GM12878 (cell line): ENCODE measurements around the gene CDC25C. TPM values are rescaled to one million over a fixed set of nuclear protein-coding genes. Genes with fewer than 3 reads are reported as not detected.

ENCODE experiments used
- ATAC-seq: fragments of 200-7000 bp; cut with Tn5 transposase; 3 replicates; pipeline ENCODE4 v1.9.1; 2020; ENCODE audit warnings: mild to moderate bottlenecking, moderate library complexity
- BruUV-seq: library from RNA; stranded (reverse); fragments of 400-500 nt; replicated peaks from 2 replicates; lab custom pipeline; 2021; lab: Mats Ljungman, UMichigan
- CTCF ChIA-PET: fragments of 300-600 bp; sonication (Branson Sonifier 250); formaldehyde crosslinking; extraction: SDS; loops from one replicate; lab custom pipeline; 2021; ENCODE audit warnings: inconsistent platforms; lab: Yijun Ruan, JAX
- POLR2A ChIA-PET: fragments of 350-600 bp; formaldehyde crosslinking; extraction: SDS; loops from one replicate; lab custom pipeline; 2021; ENCODE audit warnings: inconsistent platforms; lab: Charles Lee
- RAD21 ChIA-PET: fragments of 300-600 bp; sonication (Branson Sonifier 250); formaldehyde crosslinking; loops from one replicate; lab custom pipeline; 2023; ENCODE audit warnings: antibody characterized with exemption; ENCODE audit not compliant: unreplicated experiment; lab: Charles Lee
- SMC1A ChIA-PET: fragments of 300-600 bp; sonication (Branson Sonifier 250); formaldehyde crosslinking; loops from one replicate; lab custom pipeline; 2023; ENCODE audit not compliant: unreplicated experiment, uncharacterized antibody; lab: Charles Lee
- DNase-seq: peaks from one replicate; pipeline ENCODE4 v3.0.0-alpha.2; 2011; ENCODE audit warnings: low read depth, low spot score
- FAIRE-seq: peaks from 3 replicates; lab custom pipeline; 2011; peaks lifted over from hg19 to GRCh38; lab: Jason Lieb, UNC
- H2AFZ ChIP-seq: 2 replicates; pipeline ENCODE4 v1.6.0; 2011; ENCODE audit warnings: low read depth, low read length, control low read depth; ENCODE audit not compliant: control insufficient read depth
- H3K27ac ChIP-seq: 2 replicates; pipeline ENCODE4 v1.5.1; 2011; ENCODE audit warnings: control low read depth; ENCODE audit not compliant: control insufficient read depth, insufficient read depth
- H3K27me3 ChIP-seq, 2 experiments: replicated peaks in 1 of 2; 2 replicates each; pipeline versions ENCODE4 v1.6.0 to v1.6.1; 2011; ENCODE audit warnings: low read length in 1 of 2; ENCODE audit not compliant: control insufficient read depth in 2 of 2, insufficient read depth in 2 of 2
- H3K36me3 ChIP-seq, 2 experiments: 2 replicates each; pipeline ENCODE4 v1.5.1; 2011; ENCODE audit warnings: low read length in 1 of 2; ENCODE audit not compliant: control insufficient read depth in 2 of 2, insufficient read depth in 2 of 2
- H3K4me1 ChIP-seq: 2 replicates; pipeline ENCODE4 v1.6.1; 2011; ENCODE audit warnings: mild to moderate bottlenecking, low read length, moderate library complexity, mixed read lengths; ENCODE audit not compliant: control insufficient read depth, insufficient read depth
- H3K4me2 ChIP-seq: 2 replicates; pipeline ENCODE4 v1.6.0; 2011; ENCODE audit warnings: control low read depth; ENCODE audit not compliant: control insufficient read depth, insufficient read depth
- H3K4me3 ChIP-seq: fragments of 200-600 bp; sonication (generic); 2 replicates; pipeline ENCODE4 v1.5.1; 2016
- H3K79me2 ChIP-seq: 2 replicates; pipeline ENCODE4 v1.6.0; 2011; ENCODE audit warnings: low read length; ENCODE audit not compliant: control insufficient read depth, insufficient read depth
- H3K9ac ChIP-seq: 2 replicates; pipeline ENCODE4 v1.8.0; 2011; ENCODE audit warnings: low read length, control low read depth, mixed read lengths; ENCODE audit not compliant: control insufficient read depth, insufficient read depth
- H3K9me3 ChIP-seq: replicated peaks from 3 replicates; pipeline ENCODE4 v1.5.1; 2011; ENCODE audit warnings: mild to moderate bottlenecking, low read length; ENCODE audit not compliant: control insufficient read depth, insufficient read depth
- H4K20me1 ChIP-seq: 2 replicates; pipeline ENCODE4 v1.6.0; 2011; ENCODE audit not compliant: control insufficient read depth, insufficient read depth
- CBX3 ChIP-seq: fragments of 200-600 bp; sonication (generic); IDR thresholded peaks from 2 replicates; pipeline ENCODE4 v1.6.1; 2016; ENCODE audit warnings: low read depth, borderline replicate concordance
- CREB1 ChIP-seq: IDR thresholded peaks from 2 replicates; pipeline ENCODE4 v1.6.1; 2012; ENCODE audit warnings: low read depth, mild to moderate bottlenecking, inconsistent platforms
- EGR1 ChIP-seq, 2 experiments: IDR thresholded peaks; 1 replicate in 1 of 2; 2 replicates in 1 of 2; pipeline ENCODE4 v1.6.1; 2011 to 2012; ENCODE audit warnings: low read depth in 2 of 2, low read length in 2 of 2, borderline replicate concordance in 1 of 2, mild to moderate bottlenecking in 1 of 2, moderate library complexity in 1 of 2
- FOXK2 ChIP-seq: fragments of 450-650 bp; IDR thresholded peaks from 2 replicates; pipeline ENCODE4 v1.6.1; 2017; ENCODE audit warnings: mild to moderate bottlenecking, moderate library complexity
- MYC ChIP-seq: IDR thresholded peaks from 2 replicates; pipeline ENCODE4 v1.6.1; 2011; ENCODE audit warnings: mild to moderate bottlenecking, low read length, moderate library complexity, inconsistent platforms; ENCODE audit not compliant: insufficient read depth, insufficient replicate concordance, insufficient read length, severe bottlenecking
- NR2C1 ChIP-seq: fragments of 450-650 bp; IDR thresholded peaks from 2 replicates; pipeline ENCODE4 v1.6.1; 2017; ENCODE audit warnings: antibody characterized with exemption, mild to moderate bottlenecking, moderate library complexity
- NR2C2 ChIP-seq: IDR thresholded peaks from 2 replicates; pipeline ENCODE4 v1.6.1; 2011; ENCODE audit warnings: borderline replicate concordance, low read depth; ENCODE audit not compliant: control insufficient read depth, insufficient read length
- NR2F1 ChIP-seq: fragments of 450-650 bp; conservative IDR thresholded peaks from 2 replicates; pipeline ENCODE4 v1.6.1; 2017; ENCODE audit warnings: mild to moderate bottlenecking
- RAD21 ChIP-seq: IDR thresholded peaks from 2 replicates; pipeline ENCODE4 v1.6.1; 2011; ENCODE audit warnings: mild to moderate bottlenecking, low read depth, low read length, moderate library complexity; ENCODE audit not compliant: insufficient read depth
- SMARCA5 ChIP-seq: fragments of 450-650 bp; IDR thresholded peaks from 2 replicates; pipeline ENCODE4 v1.6.1; 2017; ENCODE audit warnings: mild to moderate bottlenecking
- TAF1 ChIP-seq: IDR thresholded peaks from 2 replicates; pipeline ENCODE4 v1.6.1; 2011; ENCODE audit warnings: mild to moderate bottlenecking, low read depth, low read length, borderline replicate concordance
- YY1 ChIP-seq: IDR thresholded peaks from 2 replicates; pipeline ENCODE4 v1.6.1; 2011; ENCODE audit warnings: low read depth, mild to moderate bottlenecking, low read length
- ZZZ3 ChIP-seq: IDR thresholded peaks from 2 replicates; pipeline ENCODE4 v1.6.1; 2011; ENCODE audit warnings: low read depth; ENCODE audit not compliant: control insufficient read depth, insufficient read length
- WGBS: methylation state at CpG from one replicate; pipeline ENCODE4 v1.1.6; 2016; ENCODE audit warnings: low lambda C conversion rate; ENCODE audit not compliant: insufficient replicate concordance, insufficient coverage; ENCODE audit errors: missing lambda C conversion rate; 5-methylcytosine and 5-hydroxymethylcytosine counted together
- in situ Hi-C: fragments of 300-500 bp; cut with MboI; formaldehyde crosslinking; loops from 9 replicates; pipeline ENCODE4 v1.14.3; 2018; ENCODE audit warnings: mixed read lengths
- intact Hi-C: fragments of 100-400 bp; cut with micrococcal nuclease; formaldehyde crosslinking; loops from one replicate; pipeline ENCODE4 v1.14.2; 2022; ENCODE audit not compliant: unreplicated experiment
- polyA plus RNA-seq, 11 experiments: library from polyadenylated mRNA; depleted of rRNA in 4 of 11; unstranded in 6 of 11; stranded (reverse) in 5 of 11; fragments of >200 nt; fragmentation: Nextera tagmentation in 4 of 11; fragmentation: Illumina TruSeq in 1 of 11; extraction: Ambion mirVana in 4 of 11; extraction: Trizol in 1 of 11; gene quantifications; 1 replicate in 1 of 11; 2 replicates in 10 of 11; pipeline versions ENCODE4 v1.2.1 to v1.2.3, GENCODE V29; 2011 to 2016; ENCODE audit warnings: inconsistent platforms in 2 of 11, missing spikeins in 2 of 11, low read depth in 1 of 11
- total RNA-seq, 4 experiments: library from RNA; depleted of rRNA in 3 of 4; stranded (reverse); fragments of >200 nt in 3 of 4; fragmentation: Illumina TruSeq in 1 of 4; extraction: Trizol in 1 of 4; gene quantifications; 2 replicates each; pipeline versions ENCODE4 v1.2.1 to v1.2.3, GENCODE V29; 2013 to 2021
- TF ChIP-seq, protein P1 (sequence below): fragments of 450-650 bp; formaldehyde crosslinking; IDR thresholded peaks from 2 replicates; pipeline ENCODE4 v1.4.0; 2020; ENCODE audit warnings: mild to moderate bottlenecking, moderate library complexity
- TF ChIP-seq, protein P2 (sequence below): fragments of 450-650 bp; formaldehyde crosslinking; IDR thresholded peaks from 2 replicates; pipeline ENCODE4 v1.4.0; 2022; ENCODE audit warnings: mild to moderate bottlenecking, moderate library complexity

The CDC25C gene
- total and polyA plus RNA-seq, 10 of the 15 experiments (the other 5 are each of a cell fraction or from before 2014, with no cell fraction given): 9.2 to 30.7 (median 14.9) TPM

DNA sequence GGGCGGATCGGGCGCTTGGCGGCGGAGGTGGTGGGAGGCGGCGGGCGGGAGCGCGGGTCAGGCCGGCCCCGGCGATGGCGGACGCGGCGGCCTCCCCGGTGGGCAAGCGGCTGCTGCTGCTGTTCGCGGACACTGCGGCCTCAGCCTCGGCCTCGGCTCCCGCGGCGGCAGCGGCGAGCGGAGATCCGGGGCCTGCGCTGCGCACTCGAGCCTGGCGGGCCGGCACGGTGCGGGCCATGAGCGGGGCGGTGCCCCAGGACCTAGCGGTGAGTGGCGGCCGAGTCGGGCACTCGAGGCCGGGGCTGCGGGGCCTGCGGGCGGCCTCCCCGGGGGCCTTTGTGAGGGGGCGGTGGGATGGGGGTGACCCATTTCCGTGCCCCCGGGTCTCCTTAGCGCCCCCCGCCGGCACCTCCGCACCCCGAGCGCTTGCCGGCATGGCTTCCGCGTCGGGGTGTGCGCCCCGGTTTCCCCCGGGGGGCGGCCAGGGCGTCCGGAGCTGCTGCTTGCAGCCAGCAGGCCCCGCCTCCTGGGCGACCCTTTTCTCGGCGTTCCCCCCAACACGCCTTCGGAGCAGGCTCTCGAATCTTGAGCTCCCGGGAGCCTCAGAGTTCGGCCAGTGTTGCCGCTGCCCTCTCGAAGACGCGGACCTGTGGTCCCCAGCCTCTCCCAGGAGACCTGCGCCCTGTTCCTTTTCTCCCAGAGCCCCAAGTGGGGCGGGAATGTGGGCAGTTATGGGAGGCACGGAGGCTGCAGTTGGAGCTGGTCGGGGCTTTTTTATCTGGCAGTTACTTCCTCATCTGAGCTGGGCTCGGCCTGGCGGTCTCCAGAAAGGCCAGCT is 21.3 kb upstream of the CDC25C start:
- H3K27ac ChIP-seq: peak overlapping the region; percentile 93
- ATAC-seq (peak; percentile 68), FAIRE-seq (no peak), DNase-seq (no peak)
- H3K36me3 ChIP-seq: peaks cover 1 to 9% of the 10 kb centered on the region in 2 experiments; a peak in 2 of 4 replicates
- peak overlapping the region; percentile 96 for H3K9ac ChIP-seq
- no peaks in the 10 kb centered on the region for H3K27me3 ChIP-seq
- intact Hi-C loops (loop anchor here (1.0 to 10.0 kb wide), 3 partner anchors 16 to 318 kb away; partner anchors contain the start of genes BRD8, FAM13B and KIF20A), in situ Hi-C loops (no loop called here)
- ChIA-PET CTCF (interaction anchor here (0.6 to 7.7 kb wide), 42 partner anchors 9 to 1037 kb away, joined by 3 to 266 read pairs (median 4); partner anchors contain the start of genes BRD8, CDC23, CDC25C and EGR1), SMC1A (interaction anchor here (0.8 to 6.5 kb wide), 12 partner anchors 14 to 173 kb away, joined by 3 to 102 read pairs (median 6); partner anchors contain the start of genes BRD8, CDC23, CDC25C and FAM53C), RAD21 (interaction anchor here (0.8 to 4.0 kb wide), 8 partner anchors 13 to 174 kb away, joined by 3 to 22 read pairs (median 10); partner anchors contain the start of genes BRD8, CDC25C, FAM53C and KIF20A), POLR2A (interaction anchor here (0.9 to 8.9 kb wide), 12 partner anchors 15 to 599 kb away, joined by 3 to 143 read pairs (median 8); partner anchors contain the start of genes BRD8, CDC23, CDC25C and EGR1)
- peak overlapping the region; percentile 99 for H3K4me3 ChIP-seq
- H3K9me3 ChIP-seq: no peaks in the 10 kb centered on the region
- no TSS peak for BruUV-seq
- 1% methylated on average over 62 of the region's 88 CpGs for WGBS
- H2AFZ ChIP-seq: peak overlapping the region; percentile 75
- H3K4me1 ChIP-seq: peaks cover 3% of the 10 kb centered on the region
- no peaks in the 10 kb centered on the region for H4K20me1 ChIP-seq
- H3K4me2 ChIP-seq: peak overlapping the region; percentile 90; the same call in 1 of the 2 replicates
- H3K79me2 ChIP-seq: peaks cover 45% of the 10 kb centered on the region
- TF ChIP-seq YY1: peak; percentile 73; the same call in 1 of the 2 replicates
- TF ChIP-seq, protein P1, sequence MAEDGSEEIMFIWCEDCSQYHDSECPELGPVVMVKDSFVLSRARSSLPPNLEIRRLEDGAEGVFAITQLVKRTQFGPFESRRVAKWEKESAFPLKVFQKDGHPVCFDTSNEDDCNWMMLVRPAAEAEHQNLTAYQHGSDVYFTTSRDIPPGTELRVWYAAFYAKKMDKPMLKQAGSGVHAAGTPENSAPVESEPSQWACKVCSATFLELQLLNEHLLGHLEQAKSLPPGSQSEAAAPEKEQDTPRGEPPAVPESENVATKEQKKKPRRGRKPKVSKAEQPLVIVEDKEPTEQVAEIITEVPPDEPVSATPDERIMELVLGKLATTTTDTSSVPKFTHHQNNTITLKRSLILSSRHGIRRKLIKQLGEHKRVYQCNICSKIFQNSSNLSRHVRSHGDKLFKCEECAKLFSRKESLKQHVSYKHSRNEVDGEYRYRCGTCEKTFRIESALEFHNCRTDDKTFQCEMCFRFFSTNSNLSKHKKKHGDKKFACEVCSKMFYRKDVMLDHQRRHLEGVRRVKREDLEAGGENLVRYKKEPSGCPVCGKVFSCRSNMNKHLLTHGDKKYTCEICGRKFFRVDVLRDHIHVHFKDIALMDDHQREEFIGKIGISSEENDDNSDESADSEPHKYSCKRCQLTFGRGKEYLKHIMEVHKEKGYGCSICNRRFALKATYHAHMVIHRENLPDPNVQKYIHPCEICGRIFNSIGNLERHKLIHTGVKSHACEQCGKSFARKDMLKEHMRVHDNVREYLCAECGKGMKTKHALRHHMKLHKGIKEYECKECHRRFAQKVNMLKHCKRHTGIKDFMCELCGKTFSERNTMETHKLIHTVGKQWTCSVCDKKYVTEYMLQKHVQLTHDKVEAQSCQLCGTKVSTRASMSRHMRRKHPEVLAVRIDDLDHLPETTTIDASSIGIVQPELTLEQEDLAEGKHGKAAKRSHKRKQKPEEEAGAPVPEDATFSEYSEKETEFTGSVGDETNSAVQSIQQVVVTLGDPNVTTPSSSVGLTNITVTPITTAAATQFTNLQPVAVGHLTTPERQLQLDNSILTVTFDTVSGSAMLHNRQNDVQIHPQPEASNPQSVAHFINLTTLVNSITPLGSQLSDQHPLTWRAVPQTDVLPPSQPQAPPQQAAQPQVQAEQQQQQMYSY (CRISPR knock-in tag): no peak
- TF ChIP-seq ZZZ3: no peak
- TF ChIP-seq NR2F1: peak; percentile 63
- TF ChIP-seq CREB1: peak; percentile 22; the same call in 1 of the 2 replicates
- TF ChIP-seq RAD21: 0 out of 2 replicates have a peak, but pooled peaks have one; percentile 8
- no peak for TF ChIP-seq NR2C2
- TF ChIP-seq NR2C1: peak; percentile 26; the same call in 1 of the 2 replicates
- TF ChIP-seq SMARCA5: no peak
- no peak for TF ChIP-seq FOXK2
- TF ChIP-seq EGR1 (IDR thresholded peaks at IDR 0.05; ENCODE audit: borderline replicate concordance in 1 of 2, low read depth in 2 of 2, low read length in 2 of 2): peak in 1 of 2 experiments; percentile 72; a peak in 2 of 3 replicates
- TF ChIP-seq TAF1: peak; percentile 24
- no peak for TF ChIP-seq CBX3
- TF ChIP-seq, protein P2, sequence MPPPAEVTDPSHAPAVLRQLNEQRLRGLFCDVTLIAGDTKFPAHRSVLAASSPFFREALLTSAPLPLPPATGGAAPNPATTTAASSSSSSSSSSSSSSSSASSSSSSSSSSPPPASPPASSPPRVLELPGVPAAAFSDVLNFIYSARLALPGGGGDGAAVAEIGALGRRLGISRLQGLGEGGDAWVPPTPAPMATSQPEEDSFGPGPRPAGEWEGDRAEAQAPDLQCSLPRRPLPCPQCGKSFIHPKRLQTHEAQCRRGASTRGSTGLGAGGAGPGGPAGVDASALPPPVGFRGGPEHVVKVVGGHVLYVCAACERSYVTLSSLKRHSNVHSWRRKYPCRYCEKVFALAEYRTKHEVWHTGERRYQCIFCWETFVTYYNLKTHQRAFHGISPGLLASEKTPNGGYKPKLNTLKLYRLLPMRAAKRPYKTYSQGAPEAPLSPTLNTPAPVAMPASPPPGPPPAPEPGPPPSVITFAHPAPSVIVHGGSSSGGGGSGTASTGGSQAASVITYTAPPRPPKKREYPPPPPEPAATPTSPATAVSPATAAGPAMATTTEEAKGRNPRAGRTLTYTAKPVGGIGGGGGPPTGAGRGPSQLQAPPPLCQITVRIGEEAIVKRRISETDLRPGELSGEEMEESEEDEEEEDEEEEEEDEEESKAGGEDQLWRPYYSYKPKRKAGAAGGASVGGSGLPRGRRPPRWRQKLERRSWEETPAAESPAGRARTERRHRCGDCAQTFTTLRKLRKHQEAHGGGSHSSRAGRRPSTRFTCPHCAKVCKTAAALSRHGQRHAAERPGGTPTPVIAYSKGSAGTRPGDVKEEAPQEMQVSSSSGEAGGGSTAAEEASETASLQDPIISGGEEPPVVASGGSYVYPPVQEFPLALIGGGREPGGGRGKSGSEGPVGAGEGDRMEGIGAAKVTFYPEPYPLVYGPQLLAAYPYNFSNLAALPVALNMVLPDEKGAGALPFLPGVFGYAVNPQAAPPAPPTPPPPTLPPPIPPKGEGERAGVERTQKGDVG (CRISPR knock-in tag): no peak
- no peak for TF ChIP-seq MYC
